Hepatocyte (in vitro differentiated cells): ENCODE measurements around the gene FHIP2A. TPM values are rescaled to one million over a fixed set of nuclear protein-coding genes. Genes with fewer than 3 reads are reported as not detected.

ENCODE experiments used
- DNase-seq: peaks from one replicate; pipeline ENCODE4 v3.0.0-alpha.2; 2016; ENCODE audit warnings: low spot score
- H2AFZ ChIP-seq: fragments of 200-600 bp; sonication (generic); 2 replicates; pipeline ENCODE4 v1.6.0; 2016; ENCODE audit warnings: antibody characterized with exemption, mild to moderate bottlenecking
- H3K27ac ChIP-seq: fragments of 200-600 bp; sonication (generic); 2 replicates; pipeline ENCODE4 v1.5.1; 2016; ENCODE audit warnings: mild to moderate bottlenecking
- H3K27me3 ChIP-seq: fragments of 200-600 bp; sonication (generic); 2 replicates; pipeline ENCODE4 v1.6.1; 2016
- H3K36me3 ChIP-seq: fragments of 200-600 bp; sonication (generic); replicated peaks from 2 replicates; pipeline ENCODE4 v1.5.1; 2016; ENCODE audit warnings: low read depth; ENCODE audit not compliant: insufficient read depth
- H3K4me1 ChIP-seq: fragments of 200-600 bp; sonication (generic); 2 replicates; pipeline ENCODE4 v1.5.1; 2016; ENCODE audit warnings: mild to moderate bottlenecking, moderate library complexity; ENCODE audit not compliant: insufficient read depth
- H3K4me2 ChIP-seq: fragments of 200-600 bp; sonication (generic); 2 replicates; pipeline ENCODE4 v1.6.0; 2016
- H3K4me3 ChIP-seq: fragments of 200-600 bp; sonication (generic); 2 replicates; pipeline ENCODE4 v1.5.1; 2016; ENCODE audit warnings: mild to moderate bottlenecking
- H3K79me2 ChIP-seq: fragments of 200-600 bp; sonication (generic); 2 replicates; pipeline ENCODE4 v1.6.0; 2017; ENCODE audit warnings: mild to moderate bottlenecking
- H3K9me2 ChIP-seq: fragments of 200-600 bp; sonication (generic); replicated peaks from 2 replicates; pipeline ENCODE4 v1.6.0; 2017; ENCODE audit warnings: mild to moderate bottlenecking; ENCODE audit not compliant: insufficient read depth
- H3K9me3 ChIP-seq: fragments of 200-600 bp; sonication (generic); 2 replicates; pipeline ENCODE4 v1.5.1; 2016; ENCODE audit warnings: low read depth, mild to moderate bottlenecking
- H4K20me1 ChIP-seq: fragments of 200-600 bp; sonication (generic); 2 replicates; pipeline ENCODE4 v1.6.0; 2016; ENCODE audit warnings: mild to moderate bottlenecking; ENCODE audit not compliant: insufficient read depth, poor library complexity, severe bottlenecking
- CTCF ChIP-seq: fragments of 200-600 bp; sonication (generic); IDR thresholded peaks from 2 replicates; pipeline ENCODE4 v1.5.1; 2016; ENCODE audit warnings: antibody characterized with exemption, mild to moderate bottlenecking; ENCODE audit not compliant: poor library complexity
- EZH2 ChIP-seq: fragments of 200-600 bp; sonication (generic); IDR thresholded peaks from 2 replicates; pipeline ENCODE4 v1.6.1; 2016; ENCODE audit warnings: antibody characterized with exemption, mild to moderate bottlenecking, borderline replicate concordance
- EZH2phosphoT487 ChIP-seq: fragments of 200-600 bp; sonication (generic); IDR thresholded peaks from one replicate; pipeline ENCODE4 v1.6.1; 2018; ENCODE audit warnings: antibody characterized with exemption, mild to moderate bottlenecking, low read depth, moderate library complexity; ENCODE audit not compliant: unreplicated experiment, severe bottlenecking
- WGBS: methylation state at CpG from one replicate; pipeline ENCODE4 v1.1.6; 2016; ENCODE audit warnings: low lambda C conversion rate; ENCODE audit errors: missing lambda C conversion rate; 5-methylcytosine and 5-hydroxymethylcytosine counted together
- polyA plus RNA-seq: library from polyadenylated mRNA; unstranded; fragments of >200 nt; fragmentation: Nextera tagmentation; extraction: Ambion mirVana; gene quantifications from 2 replicates; pipeline ENCODE4 v1.2.1, GENCODE V29; 2016
- total RNA-seq: library from RNA; depleted of rRNA; stranded (reverse); fragments of >200 nt; gene quantifications from 2 replicates; pipeline ENCODE4 v1.2.3, GENCODE V29; 2014

The FHIP2A gene
- total and polyA plus RNA-seq, 2 experiments from 2014 or later, result 9.5 to 24.6 TPM

DNA sequence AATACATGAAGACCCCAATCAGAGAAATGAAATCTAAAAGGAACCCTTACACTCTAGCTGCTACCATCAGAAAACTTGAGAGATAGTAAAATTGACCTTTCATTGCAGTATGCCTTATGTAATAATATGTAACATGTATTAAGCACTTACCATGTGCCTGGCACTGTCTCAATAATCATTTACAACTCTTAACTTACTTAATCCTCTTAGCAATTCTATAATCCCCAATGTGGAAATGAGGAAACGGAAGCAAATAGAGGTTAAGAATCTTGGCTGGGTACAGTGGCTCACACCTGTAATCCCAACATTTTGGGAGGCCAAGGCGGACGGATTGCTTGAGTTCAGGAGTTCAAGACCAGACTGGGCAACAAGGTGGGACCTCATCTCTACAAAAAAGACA, 29.8 kb upstream of the FHIP2A start:
- H3K36me3 ChIP-seq, result no peaks in the 10 kb centered on the region
- H2AFZ ChIP-seq, result no peak overlapping the region
- H3K9me2 ChIP-seq, result no peaks in the 10 kb centered on the region
- no peaks in the 10 kb centered on the region for H3K4me1 ChIP-seq
- WGBS, result 96% methylated on average over 3 of the region's 3 CpGs
- H3K4me2 ChIP-seq, result no peak overlapping the region
- H3K9me3 ChIP-seq, result no peaks in the 10 kb centered on the region
- H4K20me1 ChIP-seq, result no peaks in the 10 kb centered on the region
- no peak overlapping the region for H3K4me3 ChIP-seq
- no peaks in the 10 kb centered on the region for H3K27me3 ChIP-seq
- H3K79me2 ChIP-seq, result no peaks in the 10 kb centered on the region
- no peak overlapping the region for H3K27ac ChIP-seq
- TF ChIP-seq EZH2 (no peak), EZH2phosphoT487 (no peak), CTCF (no peak)
- DNase-seq, result no peak

DNA sequence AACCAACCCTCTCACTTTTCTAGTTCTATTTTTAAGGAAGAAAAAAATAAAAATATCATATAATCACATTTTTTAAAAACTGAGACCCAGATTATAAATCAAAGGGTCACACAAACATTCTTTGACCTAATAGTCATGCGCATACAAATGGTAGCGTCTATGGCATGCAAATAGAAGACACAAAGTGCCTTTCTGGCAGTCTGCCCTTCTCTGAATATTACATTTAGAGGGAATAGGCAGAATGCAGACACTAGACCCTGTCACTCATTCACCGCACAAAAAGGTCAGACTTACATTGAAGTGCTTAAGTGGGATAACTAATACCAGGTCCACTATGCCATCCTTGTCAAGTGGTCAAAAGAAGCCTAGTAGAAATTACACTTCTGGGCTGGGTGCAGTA, 26.5 kb upstream of the FHIP2A start:
- TF ChIP-seq EZH2phosphoT487 (no peak), CTCF (no peak), EZH2 (no peak)
- Histone ChIP-seq H2AFZ (no peak overlapping the region), H3K36me3 (no peaks in the 10 kb centered on the region), H4K20me1 (no peaks in the 10 kb centered on the region), H3K4me1 (no peaks in the 10 kb centered on the region), H3K4me3 (no peak overlapping the region), H3K27ac (no peak overlapping the region), H3K4me2 (no peak overlapping the region), H3K27me3 (no peaks in the 10 kb centered on the region), H3K9me2 (no peaks in the 10 kb centered on the region), H3K79me2 (no peaks in the 10 kb centered on the region), H3K9me3 (no peaks in the 10 kb centered on the region)
- 91% methylated on average over 3 of the region's 3 CpGs for WGBS
- DNase-seq, result no peak

- WGBS, result 88% methylated on average over 1 of the region's 1 CpG
- no peaks in the 10 kb centered on the region for H3K79me2 ChIP-seq
These were observed 21.2 kb upstream of the FHIP2A start for GRCh38 chr10:114800361-114800760.

More at GRCh38 chr10:114800361-114800760, 21.2 kb upstream of the FHIP2A start:
- Histone ChIP-seq H3K9me2 (no peaks in the 10 kb centered on the region), H3K9me3 (no peaks in the 10 kb centered on the region), H3K4me2 (no peak overlapping the region), H3K36me3 (no peaks in the 10 kb centered on the region), H3K27ac (no peak overlapping the region), H3K27me3 (no peaks in the 10 kb centered on the region), H3K4me1 (no peaks in the 10 kb centered on the region), H4K20me1 (no peaks in the 10 kb centered on the region), H2AFZ (no peak overlapping the region), H3K4me3 (no peak overlapping the region)
- DNase-seq, result no peak
- no peak for TF ChIP-seq EZH2
- TF ChIP-seq EZH2phosphoT487, result no peak
- no peak for TF ChIP-seq CTCF
